H1 (cell line): ENCODE measurements around the gene USP1.

ENCODE experiments used
- EP300 ChIP-seq, 2 experiments: IDR thresholded peaks; 1 replicate in 1 of 2; 2 replicates in 1 of 2; pipeline ENCODE4 v1.6.1; 2011 to 2012; ENCODE audit warnings: low read depth in 2 of 2, low read length in 2 of 2, mild to moderate bottlenecking in 2 of 2, borderline replicate concordance in 1 of 2, inconsistent platforms in 1 of 2, moderate library complexity in 1 of 2
- EZH2 ChIP-seq: fragments of 200-600 bp; sonication (generic); IDR thresholded peaks from 2 replicates; pipeline ENCODE4 v1.7.1; 2012; ENCODE audit warnings: low read depth, mild to moderate bottlenecking, moderate library complexity, low read length, inconsistent platforms; ENCODE audit not compliant: severe bottlenecking
- GABPA ChIP-seq: IDR thresholded peaks from 2 replicates; pipeline ENCODE4 v1.6.1; 2011; ENCODE audit warnings: mild to moderate bottlenecking, low read length, moderate library complexity, borderline replicate concordance; ENCODE audit not compliant: insufficient read depth
- POLR2A ChIP-seq, 2 experiments: IDR thresholded peaks; 1 replicate in 1 of 2; 2 replicates in 1 of 2; pipeline ENCODE4 v1.6.1; 2011; ENCODE audit warnings: low read depth in 2 of 2, low read length in 2 of 2, mild to moderate bottlenecking in 2 of 2; ENCODE audit errors: control extremely low read depth in 1 of 2
- SIN3A ChIP-seq, 2 experiments: IDR thresholded peaks in 1 of 2; conservative IDR thresholded peaks in 1 of 2; 2 replicates each; pipeline ENCODE4 v1.6.1; 2011 to 2012; ENCODE audit warnings: low read length in 2 of 2, improper control_type of control experiment in 1 of 2, low read depth in 1 of 2, mild to moderate bottlenecking in 1 of 2
- SP2 ChIP-seq: IDR thresholded peaks from 2 replicates; pipeline ENCODE4 v1.6.1; 2012; ENCODE audit warnings: mild to moderate bottlenecking, low read length, inconsistent platforms
- TAF1 ChIP-seq: IDR thresholded peaks from 2 replicates; pipeline ENCODE4 v1.6.1; 2011; ENCODE audit warnings: mild to moderate bottlenecking, low read depth, low read length
- TCF12 ChIP-seq: IDR thresholded peaks from 2 replicates; pipeline ENCODE4 v1.6.1; 2011; ENCODE audit warnings: low read depth, mild to moderate bottlenecking, low read length
- TF ChIP-seq, protein P1 (sequence below), 3 experiments: IDR thresholded peaks; 1 replicate in 2 of 3; 2 replicates in 1 of 3; pipeline versions ENCODE4 v1.5.1 to v1.6.1; 2011; ENCODE audit warnings: low read length in 3 of 3, mild to moderate bottlenecking in 3 of 3, inconsistent platforms in 2 of 3, low read depth in 1 of 3, moderate library complexity in 1 of 3; ENCODE audit not compliant: insufficient read depth in 1 of 3; ENCODE audit errors: control extremely low read depth in 1 of 3

DNA sequence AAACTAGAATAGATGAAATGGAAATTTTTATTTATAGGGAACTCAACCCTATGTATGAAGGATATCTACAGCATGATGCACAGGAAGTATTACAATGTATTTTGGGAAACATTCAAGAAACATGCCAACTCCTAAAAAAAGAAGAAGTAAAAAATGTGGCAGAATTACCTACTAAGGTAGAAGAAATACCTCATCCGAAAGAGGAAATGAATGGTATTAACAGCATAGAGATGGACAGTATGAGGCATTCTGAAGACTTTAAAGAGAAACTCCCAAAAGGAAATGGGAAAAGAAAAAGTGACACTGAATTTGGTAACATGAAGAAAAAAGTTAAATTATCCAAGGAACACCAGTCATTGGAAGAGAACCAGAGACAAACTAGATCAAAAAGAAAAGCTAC, 7.9 kb downstream of the USP1 start:
- TF ChIP-seq EZH2 (no peak), GABPA (no peak), SP2 (no peak), TAF1 (no peak), SIN3A (conservative IDR thresholded peaks at IDR 0.05 in 1 of 2, IDR thresholded peaks at IDR 0.05 in 1 of 2; ENCODE audit: low read depth in 1 of 2, low read length in 2 of 2) (no peak), EP300 (IDR thresholded peaks at IDR 0.05; ENCODE audit: borderline replicate concordance in 1 of 2, low read depth in 2 of 2, low read length in 2 of 2) (no peak), POLR2A (IDR thresholded peaks at IDR 0.05; ENCODE audit: control extremely low read depth in 1 of 2, low read depth in 2 of 2, low read length in 2 of 2) (no peak), TCF12 (no peak)
- TF ChIP-seq, protein P1, sequence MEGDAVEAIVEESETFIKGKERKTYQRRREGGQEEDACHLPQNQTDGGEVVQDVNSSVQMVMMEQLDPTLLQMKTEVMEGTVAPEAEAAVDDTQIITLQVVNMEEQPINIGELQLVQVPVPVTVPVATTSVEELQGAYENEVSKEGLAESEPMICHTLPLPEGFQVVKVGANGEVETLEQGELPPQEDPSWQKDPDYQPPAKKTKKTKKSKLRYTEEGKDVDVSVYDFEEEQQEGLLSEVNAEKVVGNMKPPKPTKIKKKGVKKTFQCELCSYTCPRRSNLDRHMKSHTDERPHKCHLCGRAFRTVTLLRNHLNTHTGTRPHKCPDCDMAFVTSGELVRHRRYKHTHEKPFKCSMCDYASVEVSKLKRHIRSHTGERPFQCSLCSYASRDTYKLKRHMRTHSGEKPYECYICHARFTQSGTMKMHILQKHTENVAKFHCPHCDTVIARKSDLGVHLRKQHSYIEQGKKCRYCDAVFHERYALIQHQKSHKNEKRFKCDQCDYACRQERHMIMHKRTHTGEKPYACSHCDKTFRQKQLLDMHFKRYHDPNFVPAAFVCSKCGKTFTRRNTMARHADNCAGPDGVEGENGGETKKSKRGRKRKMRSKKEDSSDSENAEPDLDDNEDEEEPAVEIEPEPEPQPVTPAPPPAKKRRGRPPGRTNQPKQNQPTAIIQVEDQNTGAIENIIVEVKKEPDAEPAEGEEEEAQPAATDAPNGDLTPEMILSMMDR (IDR thresholded peaks at IDR 0.05; ENCODE audit: control extremely low read depth in 1 of 3, insufficient read depth in 1 of 3, low read depth in 1 of 3, low read length in 3 of 3), result no peak
